Mucosa of stomach (tissue), 1 donor: ENCODE results near the gene SLC4A1AP.

Experiments used
- H3K27me3 ChIP-seq: one replicate; pipeline ENCODE4 v1.7.0; 2013; ENCODE audit warnings: mild to moderate bottlenecking, low read length; ENCODE audit not compliant: control insufficient read depth, insufficient read depth
- H3K36me3 ChIP-seq: one replicate; pipeline ENCODE4 v1.7.0; 2013; ENCODE audit warnings: low read length; ENCODE audit not compliant: control insufficient read depth, insufficient read depth
- H3K4me1 ChIP-seq: one replicate; pipeline ENCODE4 v1.7.0; 2013; ENCODE audit warnings: mild to moderate bottlenecking, low read length; ENCODE audit not compliant: control insufficient read depth, insufficient read depth
- H3K4me3 ChIP-seq: one replicate; pipeline ENCODE4 v1.7.0; 2013; ENCODE audit warnings: low read length
- H3K9ac ChIP-seq: one replicate; pipeline ENCODE4 v1.7.0; 2013; ENCODE audit warnings: mild to moderate bottlenecking, low read length, moderate library complexity
- H3K9me3 ChIP-seq: one replicate; pipeline ENCODE4 v1.7.0; 2013; ENCODE audit warnings: mild to moderate bottlenecking, low read length, moderate library complexity; ENCODE audit not compliant: control insufficient read depth
- donor health status: Pancreatic carcinoma.

The SLC4A1AP gene

DNA sequence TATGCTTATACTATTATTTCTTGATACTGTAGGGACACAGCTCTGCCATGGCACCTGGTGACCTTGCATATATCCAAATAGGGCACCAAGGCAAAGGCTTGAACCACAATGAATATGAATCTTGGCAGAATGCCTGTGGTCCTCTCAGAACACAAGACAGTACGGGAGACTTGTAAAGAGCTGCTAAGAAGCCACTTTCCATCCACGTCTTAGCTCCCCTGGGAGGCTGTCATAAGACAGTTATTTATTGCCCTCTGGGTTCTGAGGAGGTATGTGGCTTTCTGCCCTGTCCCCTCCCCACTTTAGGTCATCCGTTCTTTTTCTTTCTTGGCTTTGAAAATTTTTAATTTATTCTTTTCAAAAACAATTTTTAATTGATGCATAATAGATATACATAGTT lies 78.0 kb downstream of the SLC4A1AP start:
- Histone ChIP-seq H3K27me3 (no peaks in the 10 kb centered on the region), H3K36me3 (no peaks in the 10 kb centered on the region), H3K4me3 (no peak overlapping the region), H3K9ac (no peak overlapping the region), H3K4me1 (peaks cover 22% of the 10 kb centered on the region), H3K9me3 (no peaks in the 10 kb centered on the region)

- Histone ChIP-seq H3K36me3 (no peaks in the 10 kb centered on the region), H3K9ac (no peak overlapping the region), H3K4me1 (peaks cover 13% of the 10 kb centered on the region), H3K27me3 (no peaks in the 10 kb centered on the region), H3K9me3 (no peaks in the 10 kb centered on the region), H3K4me3 (no peak overlapping the region)
Observed at GRCh38 chr2:27742571-27742970, 78.9 kb downstream of the SLC4A1AP start.
